Measurements from ENCODE around the gene TOR2A.

The TOR2A gene

DNA sequence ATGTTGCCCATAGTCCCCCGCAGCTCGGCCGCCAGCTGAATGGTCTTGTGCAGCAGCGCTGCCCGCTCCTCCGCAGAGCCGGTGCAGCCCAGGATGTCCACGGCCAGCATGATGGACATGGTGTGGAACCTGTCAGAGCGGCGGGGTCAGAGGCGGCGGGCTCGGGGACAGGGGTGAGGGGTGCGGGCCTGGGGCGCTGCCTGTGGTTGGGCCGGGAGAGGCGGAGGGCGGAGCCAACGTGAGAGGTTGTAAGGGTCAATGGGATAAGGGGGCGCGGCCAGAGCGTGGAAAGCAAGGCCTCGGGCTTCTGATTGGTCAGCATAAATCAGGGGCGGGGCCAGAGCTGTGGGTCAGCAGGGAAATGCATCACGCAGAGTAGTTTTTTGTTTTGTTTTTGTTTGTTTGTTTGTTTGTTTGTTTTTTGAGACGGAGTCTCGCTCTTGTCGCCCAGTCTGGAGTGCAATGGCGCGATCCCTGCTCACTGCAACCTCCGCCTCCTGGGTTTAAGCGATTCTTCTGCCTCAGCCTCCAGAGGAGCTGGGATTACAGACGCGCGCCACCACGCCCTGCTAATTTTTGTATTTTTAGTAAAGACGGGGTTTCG is 6.8 kb upstream of the TOR2A start:
- no peak for DNase-seq

DNA sequence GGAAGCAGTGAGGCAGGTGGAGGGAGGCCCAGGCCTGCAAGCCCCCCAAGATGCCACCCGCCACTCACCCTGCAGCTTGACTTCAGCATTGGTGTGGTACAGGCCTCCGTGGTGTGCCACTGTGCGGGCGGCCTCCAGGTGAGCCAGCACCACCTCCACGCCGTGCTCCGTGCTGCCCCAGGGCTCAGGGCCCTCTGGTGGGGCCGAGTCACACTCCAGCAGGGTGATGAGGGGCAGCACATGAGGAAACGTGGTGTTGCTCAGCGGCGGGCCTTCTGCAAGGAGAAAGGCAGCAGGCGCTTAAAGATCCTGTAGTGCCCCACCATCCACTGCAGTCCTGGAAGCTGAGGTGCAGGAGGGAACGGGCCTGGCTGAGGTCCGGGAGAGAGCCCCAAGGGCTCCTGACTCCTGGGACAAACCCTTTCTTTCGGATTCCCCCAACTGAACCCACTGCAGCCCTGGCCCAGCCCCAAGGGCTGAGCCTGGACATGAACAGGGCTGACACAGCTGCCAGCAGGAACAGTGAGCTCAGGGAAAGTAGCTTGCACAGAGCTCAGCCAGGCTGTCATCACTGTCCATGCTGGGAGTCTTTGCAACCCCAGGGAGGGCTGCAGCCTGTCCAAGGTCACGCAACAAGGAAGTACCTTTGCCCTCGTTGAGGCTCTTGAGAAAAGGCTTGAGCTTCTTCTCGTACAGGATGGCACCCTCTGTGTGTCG is 4.7 kb upstream of the TOR2A start:
- DNase-seq, result no peak

DNA sequence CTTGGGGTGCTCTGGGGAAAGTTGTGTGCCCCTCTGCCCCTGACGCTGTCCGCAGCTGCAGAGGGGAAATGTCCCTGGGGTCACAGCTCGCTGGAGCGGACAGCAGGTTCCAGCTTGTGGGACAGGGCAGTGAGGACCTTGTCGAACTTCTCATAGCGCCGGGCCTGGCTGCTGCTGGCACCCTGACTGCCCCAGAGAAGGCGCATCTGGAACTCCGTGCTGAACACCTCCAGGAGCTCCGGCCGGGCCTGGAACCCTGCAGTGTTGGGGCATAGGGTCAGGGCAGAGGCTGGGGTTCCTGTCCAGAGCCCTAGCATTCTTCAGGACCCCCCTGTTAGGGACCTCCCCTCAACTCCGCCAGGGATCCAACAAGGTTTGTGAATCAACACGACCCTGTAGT is 3.6 kb upstream of the TOR2A start:
- no peak for DNase-seq

DNA sequence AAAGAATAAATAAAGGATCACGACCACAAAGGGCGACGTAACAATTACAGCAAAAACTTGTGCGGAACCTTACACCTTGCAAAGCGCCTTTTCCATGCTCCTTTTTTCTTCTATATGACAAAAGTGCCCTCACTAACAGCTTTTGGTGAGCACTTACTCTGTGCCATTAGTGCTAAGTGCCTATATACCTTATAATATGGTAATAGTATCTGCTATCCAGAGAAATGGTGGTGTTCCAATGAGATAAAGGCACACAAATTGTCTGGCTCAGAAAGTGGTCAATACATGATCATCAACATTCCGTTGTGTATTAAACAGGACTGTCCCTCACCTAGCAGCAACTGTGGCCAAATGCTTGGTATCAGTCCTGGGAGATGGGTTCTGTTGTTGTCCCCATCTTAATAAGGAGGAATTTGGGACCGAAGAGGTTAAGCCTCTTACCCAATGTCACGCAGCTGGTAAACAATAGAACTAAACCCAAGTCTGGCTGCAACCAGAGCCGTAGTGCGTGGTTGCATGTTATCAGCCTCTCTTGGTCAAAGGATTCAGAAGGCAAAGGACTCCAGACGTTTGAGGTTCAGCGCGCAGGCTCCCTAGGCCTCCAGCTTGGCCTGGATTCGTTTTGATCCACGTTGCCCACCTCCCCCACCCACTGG is 564 bp upstream of the TOR2A start:
- DNase-seq, result no peak

DNA sequence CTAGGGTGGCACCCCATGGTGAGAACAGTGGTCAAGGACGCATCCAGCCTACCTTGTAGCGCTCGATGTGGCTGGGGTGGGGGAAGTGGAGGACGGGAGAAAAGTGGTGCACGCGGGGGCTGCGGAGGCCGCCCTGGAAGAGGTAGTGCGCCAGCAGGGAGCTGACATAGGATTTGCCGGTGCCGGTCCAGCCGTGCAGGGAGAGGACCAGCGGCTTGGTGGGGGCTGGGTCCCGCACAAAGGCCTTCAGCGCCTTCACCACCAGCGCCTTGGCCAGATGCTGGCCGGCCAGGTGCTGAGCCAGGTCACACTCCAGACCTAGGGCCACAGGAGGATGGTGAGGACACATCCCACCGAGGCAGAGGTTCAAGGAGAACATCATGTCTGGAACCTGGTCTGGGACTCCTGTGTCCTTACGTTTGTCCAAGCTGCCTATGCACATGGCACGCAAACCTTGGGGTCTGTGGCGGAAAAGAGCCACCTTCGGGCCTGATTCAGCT is 797 bp downstream of the TOR2A start:
- no peak for DNase-seq

DNA sequence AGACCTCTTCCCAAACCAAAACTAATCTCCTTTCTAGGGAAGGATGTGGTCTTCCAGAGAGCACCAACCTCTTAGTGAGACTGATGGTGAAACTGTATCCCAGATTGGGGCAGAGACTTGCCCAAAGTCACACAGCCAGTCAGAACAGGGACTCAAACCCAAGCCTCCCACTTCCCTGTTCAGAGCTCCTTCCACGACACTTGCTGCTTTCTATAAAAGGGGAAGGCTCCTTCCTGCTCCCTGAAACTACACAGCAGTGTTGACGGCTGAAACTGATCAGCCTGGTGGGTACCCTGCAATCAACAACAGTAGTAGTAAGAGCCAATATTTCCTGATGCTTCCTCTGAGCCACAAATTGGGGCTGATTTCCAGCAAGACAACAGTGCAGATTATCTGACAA is 1.5 kb downstream of the TOR2A start:
- DNase-seq, result no peak

DNA sequence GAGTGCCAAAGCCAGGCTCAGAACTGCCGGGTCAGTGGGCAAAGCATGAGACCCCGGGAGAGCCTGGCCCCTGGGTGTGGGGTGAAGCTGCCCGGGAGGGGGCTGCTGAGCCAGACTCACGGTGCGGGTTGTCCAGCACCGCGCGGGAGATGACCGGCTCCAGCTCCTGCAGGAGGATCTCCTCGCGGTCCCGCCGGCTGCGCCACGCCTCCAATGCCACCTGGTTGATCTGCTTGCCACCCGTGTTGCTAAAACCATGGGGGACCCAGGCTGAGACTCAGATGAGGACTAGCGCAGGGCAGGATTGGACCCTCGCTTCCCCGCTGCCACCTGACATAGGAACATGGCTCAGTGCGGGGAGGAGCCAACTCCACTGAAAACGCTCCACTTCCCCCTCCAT is 2.6 kb downstream of the TOR2A start:
- no peak for DNase-seq

DNA sequence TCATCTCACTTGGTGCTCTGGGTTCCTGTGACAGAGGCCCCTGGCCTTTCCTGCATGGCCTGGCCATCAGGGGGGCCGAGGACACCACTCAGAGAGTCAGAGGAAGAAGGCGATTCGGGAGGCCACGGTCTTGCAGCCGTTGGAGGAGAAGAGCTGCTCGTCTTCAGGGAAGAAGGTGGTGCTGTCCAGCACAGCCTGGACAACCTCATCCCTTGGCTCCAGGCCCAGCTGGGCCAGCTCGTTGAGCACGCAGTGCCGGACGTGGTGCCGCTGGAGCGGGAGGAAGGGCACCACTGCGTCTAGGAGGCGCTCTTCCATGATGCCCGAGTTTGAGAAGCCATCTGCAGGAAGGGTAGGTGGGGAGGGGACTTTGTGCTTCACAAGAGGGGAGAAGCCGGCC is 3.2 kb downstream of the TOR2A start:
- no peak for DNase-seq

DNA sequence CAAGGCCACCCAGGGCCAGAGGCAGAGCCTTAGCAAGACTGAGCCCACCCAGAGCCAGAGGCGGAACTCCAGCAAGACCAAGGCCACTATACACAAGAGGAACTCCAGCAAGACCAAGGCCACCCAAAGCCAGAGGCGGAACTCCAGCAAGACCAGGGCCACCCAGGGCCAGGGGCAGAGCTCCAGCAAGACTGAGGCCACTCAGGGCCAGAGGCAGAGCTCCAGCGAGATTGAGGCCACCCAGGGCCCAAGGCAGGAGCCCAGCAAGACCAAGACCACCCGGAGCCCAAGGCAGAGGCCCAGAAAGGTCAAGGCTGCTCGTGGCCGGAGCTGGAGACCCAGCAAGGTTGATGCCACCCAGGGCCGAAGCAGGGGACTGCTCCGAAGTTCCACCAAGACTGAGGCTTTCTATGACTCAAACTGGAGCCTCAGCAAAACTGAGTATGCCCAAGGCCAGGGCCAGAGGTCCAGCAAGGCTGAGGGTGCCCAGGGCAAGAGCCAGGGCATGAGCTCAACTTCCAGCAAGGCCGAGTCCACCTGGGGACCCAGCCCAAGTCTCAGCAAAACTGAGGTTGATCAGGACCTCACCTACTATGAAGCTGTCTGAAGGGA is 4.2 kb downstream of the TOR2A start:
- DNase-seq, result no peak

DNA sequence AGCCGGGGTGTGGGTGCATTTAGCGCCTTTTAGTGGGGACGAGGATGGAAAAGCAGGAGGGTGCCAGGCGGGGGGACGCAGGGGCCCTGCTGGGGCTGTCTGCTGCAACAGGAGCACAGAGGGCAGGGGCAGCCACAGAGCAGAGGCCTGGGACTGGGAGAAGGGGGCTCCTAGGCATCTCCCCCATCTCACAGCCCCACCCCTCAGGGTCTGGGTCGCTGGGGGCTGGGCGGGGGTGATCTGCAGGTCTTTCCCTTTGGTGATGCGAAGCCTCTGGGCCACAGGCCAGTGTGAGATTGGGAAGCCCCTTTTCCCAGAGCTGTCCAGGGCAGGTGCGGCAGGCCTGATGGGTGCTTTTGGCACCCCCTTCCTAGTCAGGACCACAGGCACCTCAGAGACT is 4.8 kb downstream of the TOR2A start:
- DNase-seq, result no peak

DNA sequence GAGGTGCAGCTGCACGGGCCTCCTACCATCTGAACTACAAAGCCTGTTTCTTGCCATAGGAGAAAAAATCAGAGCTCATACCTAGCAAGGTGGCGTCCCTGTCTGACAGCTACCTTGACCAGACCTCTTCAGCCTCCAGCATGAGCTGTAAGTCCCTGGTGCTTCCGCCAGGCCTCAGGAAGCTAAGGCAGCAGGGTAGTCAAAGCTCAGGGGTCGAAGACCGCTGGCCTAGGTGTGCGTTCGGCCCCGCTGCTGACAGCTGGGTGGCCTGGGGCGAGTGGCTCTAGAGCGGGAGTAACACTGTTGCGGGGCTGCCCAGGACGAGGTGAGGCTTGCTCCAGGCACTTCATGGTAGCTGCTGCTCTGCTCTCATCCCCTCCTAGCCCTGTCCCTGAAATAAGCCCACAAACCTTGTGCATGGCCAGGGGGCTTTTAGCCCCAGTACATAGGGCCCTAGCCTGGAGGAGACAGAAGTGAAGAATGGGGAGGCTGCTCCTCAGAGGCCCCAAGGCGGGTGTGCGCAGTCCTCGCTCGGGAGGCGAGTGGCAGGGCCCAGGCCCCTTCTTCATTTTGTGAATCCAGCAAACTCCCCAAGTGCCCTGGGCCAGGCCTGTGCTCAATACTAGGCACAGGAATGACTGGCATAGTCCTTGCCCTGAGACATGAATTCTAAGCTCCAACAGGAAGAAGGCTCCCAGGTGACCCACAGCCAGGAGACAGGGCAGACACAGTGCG is 5.4 kb downstream of the TOR2A start:
- no peak for DNase-seq

DNA sequence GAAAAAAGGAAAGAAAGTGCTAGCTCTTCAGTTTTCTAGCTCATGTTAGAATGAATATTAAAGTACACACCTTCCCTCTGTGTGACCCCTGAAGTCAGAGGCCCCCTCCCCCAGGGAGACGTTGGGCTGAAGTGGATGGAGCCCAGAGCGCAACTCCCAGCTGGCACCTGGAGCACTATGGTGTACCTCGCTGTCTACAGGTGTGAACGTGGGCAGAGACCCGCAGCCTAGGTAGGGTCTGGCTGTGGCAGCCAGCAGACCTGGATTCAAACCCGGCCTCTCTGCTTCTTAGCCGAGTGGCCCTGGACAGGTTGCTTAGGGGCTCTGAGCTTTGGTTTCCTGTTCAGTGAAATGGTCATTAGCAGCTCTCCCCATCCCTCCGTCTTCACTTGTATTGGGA is 6.3 kb downstream of the TOR2A start:
- DNase-seq, result no peak

DNA sequence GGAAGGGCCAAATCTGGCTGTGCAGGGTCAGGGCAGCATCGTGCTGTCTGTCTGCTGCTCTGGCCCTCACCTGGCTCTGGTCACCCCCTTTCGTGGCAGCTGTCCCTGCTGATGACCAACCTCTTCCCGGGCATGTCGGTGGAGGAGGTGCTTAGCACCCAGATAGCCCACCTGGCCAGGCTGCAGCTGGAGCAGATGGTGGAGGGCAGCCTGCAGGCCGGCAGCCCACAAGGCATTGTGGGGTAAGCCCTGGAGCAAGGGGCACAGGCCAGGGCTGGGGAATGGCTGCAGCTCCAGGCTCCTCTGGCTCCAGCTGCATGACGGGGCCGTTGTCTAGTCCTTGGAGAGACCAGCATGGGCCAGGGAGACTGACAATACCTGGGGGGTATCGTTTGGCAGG is 8.2 kb downstream of the TOR2A start:
- DNase-seq, result no peak

DNA sequence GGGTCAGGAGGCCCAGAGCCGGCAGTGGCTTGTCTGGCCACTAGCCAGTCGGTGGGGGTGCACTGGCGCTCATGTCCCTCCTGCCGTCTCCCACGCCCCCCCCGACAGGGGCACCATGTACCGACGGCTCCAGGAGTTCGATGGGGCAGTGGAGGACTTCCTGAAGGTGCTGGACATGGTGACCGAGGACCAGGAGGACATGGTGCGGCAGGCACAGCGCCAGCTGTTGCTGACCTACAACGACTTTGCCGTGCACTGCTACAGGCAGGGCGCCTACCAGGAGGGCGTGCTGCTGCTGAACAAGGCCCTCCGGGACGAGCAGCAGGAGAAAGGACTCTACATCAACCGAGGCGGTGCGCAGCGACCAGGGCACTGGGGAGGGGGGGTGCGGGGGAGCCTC is 11.1 kb downstream of the TOR2A start:
- peak; percentile 40 for DNase-seq

DNA sequence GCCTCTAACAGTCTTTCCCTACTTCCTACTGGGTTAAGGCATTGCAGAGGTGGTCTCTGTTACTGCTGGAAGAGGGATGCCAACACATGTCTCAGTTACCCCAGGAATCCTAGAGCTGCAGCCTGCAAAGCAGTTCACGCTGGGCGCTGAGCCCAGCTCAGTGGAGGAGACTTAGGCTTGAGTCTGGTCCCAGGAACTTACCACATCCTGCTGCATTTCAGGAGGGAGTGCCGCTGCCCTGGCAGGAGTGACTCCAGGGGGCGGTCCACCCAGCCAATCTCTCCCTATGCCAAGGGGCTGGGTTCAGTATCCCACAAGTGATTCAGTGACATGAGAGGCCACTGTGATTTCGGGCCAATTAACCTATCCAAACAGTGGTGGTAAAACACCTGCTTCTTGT is 11.7 kb downstream of the TOR2A start:
- DNase-seq, result peak; percentile 28

DNA sequence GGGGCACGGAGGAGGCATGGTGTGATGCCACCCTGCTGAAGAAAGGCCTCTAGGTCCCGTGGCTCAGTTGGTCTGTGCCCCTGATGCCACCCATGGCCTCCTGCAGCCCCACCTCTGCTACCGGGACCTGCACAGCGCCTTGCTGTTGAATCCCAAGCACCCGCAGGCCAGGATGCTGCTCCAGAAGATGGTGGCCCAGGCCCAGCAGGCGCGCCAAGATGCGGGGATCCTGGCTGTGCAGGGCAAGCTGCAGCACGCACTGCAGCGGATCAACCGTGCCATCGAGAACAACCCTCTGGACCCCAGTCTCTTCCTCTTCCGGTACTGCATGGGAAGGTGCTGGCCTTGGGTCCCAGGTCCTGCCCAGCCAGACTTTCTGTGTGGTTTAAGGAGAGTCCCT is 12.1 kb downstream of the TOR2A start:
- no peak for DNase-seq

DNA sequence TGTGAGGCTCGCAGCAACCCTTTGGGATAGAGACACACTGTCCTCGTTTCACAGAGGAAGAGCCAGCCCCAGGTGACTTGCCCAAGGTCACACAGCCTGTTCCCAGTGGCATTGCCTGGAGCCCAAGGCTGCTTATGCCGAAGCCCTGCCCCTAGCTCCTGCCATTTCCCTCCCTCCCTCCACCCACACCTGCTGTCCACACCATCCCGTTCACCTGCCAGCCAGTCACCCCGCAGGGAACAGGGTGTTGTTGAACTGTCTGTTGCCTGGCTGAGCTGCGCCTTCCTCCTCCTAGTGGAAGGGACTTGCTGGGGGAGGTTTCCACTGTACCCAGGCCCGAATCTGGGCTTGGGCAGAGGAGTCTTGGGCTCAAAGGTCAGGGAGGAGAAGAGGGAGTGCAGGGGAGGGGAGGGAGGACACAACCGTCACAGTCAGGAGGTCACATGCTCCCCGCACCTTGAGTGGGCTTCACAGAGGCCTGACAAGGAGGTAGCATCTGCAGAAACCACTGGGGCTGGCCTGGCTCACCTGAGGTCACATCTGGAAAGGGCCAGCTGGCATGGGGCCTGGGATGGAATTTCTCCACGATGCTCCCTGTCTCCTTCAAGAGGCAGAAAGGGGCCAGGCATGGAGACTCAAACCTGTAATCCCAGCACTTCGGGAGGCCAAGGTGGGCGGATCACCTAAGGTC is 12.9 kb downstream of the TOR2A start:
- no peak for DNase-seq

DNA sequence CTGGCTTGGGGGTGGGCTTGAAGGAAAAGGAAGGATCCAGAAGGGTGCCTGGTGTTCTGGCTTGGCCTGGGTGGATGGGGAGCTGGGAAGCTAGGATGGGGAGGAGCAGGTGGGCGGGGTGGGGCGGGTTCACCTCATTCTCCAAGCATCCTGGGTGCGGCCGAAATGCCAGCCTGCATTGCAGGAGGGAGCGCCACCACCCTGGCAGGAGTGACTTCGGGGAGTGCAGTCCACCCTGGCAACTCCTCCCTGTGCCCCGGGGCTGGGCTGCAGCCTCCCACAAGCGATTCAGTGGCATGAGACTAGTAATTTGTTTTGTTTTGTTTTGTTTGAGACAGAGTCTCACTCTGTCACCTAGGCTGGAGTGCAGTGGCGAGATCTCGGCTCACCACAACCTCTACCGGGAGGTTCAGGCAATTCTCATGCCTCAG is 13.7 kb downstream of the TOR2A start:
- no peak for DNase-seq

DNA sequence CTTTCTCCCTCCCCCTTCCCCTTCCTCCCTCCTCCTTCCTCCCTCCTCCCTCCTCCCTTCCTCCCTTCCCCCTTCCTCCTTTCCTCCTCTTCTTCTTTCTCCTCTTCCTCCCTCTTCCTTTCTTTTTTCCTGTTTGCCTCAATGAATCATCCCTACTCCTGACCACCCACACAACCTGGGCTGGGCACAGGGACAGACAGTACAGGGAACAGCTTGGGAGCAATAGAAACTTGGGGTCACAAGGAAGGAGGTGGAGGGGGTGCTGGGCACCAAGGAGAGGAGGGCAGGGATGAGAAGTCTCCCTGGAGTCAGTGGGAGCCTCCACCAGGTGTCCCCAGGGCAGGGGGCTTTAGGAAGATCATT is 14.2 kb downstream of the TOR2A start:
- no peak for DNase-seq

DNA sequence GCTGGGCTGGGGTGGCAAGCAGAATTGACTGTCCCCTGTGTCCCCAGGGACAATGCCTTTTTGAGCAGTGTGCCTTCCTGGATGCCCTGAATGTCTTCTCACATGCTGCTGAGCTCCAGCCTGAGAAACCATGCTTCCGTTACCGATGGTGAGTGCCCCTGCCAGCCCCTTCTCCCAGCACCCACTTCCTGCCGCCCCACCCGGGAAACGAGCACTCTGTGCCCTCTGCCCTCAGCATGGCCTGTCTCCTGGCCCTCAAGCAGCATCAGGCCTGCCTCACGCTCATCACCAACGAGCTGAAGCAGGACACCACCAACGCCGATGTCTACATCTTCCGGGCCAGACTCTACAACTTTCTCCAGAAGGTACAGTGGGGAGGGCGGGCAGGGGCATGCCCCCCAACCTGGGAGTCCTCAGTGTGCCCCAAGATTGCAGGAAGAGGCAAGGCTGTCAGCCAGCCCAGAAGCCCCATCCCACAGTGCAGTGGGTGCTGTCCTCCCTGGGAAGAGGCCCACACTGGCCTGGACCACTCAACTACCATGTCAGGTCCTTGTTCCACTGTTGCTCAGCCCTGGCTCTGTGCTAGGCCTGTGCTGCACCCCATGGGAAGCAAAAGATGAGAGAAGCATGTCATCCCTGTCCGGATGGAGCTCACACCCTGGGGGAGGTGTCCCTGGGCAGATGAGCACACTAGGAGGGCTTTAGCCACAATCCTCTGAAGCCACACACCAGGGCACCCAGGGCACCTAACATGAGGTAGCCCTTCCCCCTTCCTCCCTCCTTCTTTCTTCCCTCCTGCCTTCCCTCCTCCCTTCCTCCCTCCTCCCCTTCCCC is 14.8 kb downstream of the TOR2A start:
- DNase-seq, result no peak

DNA sequence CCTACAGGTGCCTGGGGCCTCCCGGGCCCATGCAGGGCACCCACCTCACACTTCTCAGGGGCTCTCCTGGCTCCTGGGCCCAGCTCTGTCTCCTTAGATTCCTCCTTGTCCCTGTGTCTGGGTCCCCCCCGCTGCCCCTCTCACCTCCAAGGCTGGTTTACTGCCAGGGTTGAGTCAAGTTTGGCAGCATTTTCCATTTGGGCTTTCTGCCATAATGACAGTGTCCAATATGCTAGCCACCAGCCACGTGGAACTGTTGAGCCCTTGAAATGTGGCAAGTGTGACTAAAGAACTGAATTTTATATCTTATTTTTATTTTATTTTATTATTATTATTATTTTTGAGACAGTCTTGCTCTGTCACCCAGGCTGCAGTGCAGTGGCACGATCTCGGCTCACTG is 17.3 kb downstream of the TOR2A start:
- no peak for DNase-seq

DNA sequence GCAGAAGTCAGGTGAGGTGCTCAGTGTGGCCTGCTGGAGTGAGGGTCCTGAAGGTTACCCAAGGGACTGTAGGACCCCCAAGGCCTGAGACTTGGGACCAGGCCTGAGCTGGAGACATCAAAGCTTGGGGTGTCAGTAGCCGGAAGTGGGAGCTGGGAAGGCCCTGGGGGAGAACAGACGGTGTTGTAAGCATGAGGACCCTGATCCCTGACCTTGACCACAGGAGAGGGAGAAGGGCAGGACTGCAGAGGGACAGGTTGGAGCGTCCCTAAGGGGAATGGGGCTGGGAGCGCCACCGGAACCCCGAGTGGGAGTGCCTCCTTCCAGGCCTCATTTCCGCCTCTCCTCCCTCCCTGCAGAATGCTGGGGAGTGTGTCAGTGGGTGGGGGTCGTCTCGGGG is 18.7 kb downstream of the TOR2A start:
- DNase-seq, result no peak

Measured in DMS153 (cell line).